ENCODE data around the gene SHQ1.
"Not testable (repeated sequence)": the region's sequence is repeated elsewhere in the genome, so short reads cannot be mapped to it uniquely, and the experiment has no call there.

The SHQ1 gene

GRCh38 chr3:72746430-72747411 lies 101.5 kb downstream of the SHQ1 start:
- no peak for DNase-seq

DNA sequence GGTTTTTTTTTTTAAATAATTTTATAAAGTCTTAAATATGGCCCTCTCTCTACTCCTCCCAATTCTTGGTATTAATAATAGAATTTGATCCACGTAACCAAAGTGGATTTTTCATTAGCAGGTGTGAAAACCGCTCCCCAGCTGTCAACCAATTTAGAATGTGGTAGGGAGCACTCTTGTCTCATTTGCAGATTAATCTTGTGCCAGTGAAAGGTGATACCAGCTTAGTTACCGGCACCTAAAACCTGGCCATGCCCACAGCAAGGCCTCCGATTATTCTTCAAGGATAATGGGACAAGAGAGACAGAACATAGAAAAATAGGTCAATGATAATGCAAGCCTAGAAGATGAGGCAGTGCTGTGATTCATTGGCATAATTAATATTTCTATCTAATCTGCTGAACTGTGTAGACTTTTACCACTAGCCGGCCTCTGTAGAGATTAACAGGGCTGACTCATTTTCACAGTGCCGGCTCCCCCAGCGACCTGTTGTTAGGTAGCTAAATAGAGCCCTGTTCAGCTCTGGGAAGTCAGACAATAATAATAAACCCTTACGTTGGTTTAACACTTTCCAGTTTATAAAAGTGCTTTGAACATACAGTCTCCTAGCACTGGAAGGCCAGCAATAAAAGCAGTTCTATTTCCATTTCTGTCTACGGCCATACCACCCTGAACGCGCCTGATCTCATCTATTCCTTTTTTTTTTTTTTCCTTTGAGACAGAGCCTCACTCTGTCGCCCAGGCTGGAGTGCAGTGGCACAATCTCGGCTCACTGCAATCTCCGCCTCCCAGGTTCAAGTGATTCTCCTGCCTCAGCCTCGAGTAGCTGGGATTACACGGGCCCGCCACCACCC lies 102.9 kb downstream of the SHQ1 start:
- DNase-seq, result no peak

GRCh38 chr3:72744330-72744729 lies 103.9 kb downstream of the SHQ1 start:
- DNase-seq, result no peak

GRCh38 chr3:72739531-72740466 lies 108.4 kb downstream of the SHQ1 start:
- no peak for DNase-seq

DNA sequence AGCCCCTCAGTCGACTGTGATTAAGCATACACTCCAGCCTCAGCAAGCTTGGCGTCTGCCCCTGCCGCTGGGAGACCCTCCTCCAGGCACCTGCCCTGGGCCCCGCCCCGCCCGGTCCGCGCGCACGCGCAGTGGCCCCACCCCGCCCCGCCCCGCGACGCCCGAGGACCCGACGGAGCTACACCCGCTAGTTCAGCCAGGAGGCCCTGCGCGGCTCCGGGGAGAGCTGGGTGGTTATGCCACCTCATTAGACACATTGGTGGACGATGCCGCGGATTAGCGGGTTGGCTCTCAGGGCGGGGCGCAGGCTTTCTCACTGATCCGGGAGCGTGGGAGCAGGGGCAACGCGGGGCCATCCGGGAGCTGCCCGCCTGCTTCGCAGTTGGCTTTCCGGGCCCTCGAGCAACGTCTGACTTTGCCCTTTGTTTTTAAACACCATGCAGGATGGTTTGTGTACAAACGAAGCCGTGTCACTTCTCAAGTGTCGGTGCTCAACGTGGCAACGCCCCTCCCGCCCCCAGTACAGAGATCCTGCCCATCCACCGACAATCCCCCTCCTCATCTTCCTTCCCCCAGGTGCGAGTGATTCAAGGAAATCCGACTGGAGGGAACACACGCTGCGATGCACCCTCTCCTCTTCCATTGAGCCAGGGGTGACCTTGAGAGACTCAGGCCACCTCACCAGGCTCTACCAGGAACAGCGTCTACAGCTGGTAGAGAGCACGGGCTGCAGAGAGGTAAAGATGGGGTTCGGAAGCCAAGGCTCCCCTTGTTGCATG lies 109.3 kb downstream of the SHQ1 start:
- DNase-seq, result peak; percentile 88

DNA sequence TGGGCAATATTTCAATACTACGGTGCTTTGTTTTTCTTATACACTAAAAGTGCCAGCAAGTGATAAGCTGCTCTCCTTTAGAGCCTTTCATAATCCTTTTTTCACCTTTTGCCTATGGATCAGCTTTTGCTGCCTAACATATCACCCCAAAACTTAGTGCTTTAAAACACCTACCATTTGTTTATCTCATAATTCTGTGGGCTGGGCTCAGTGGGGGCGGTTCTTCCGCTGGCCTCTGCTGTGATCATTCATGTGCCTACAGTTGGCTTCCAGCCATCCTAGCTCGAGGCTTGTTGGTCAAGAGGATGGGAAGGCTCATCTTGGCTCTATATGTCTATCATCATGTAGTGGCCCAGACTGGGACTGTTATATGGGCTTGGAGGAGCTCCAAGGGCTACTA lies 113.2 kb downstream of the SHQ1 start:
- not testable (repeated sequence) for DNase-seq

- no peak for DNase-seq
Measured at GRCh38 chr3:72733676-72734075, 114.6 kb downstream of the SHQ1 start.

DNA sequence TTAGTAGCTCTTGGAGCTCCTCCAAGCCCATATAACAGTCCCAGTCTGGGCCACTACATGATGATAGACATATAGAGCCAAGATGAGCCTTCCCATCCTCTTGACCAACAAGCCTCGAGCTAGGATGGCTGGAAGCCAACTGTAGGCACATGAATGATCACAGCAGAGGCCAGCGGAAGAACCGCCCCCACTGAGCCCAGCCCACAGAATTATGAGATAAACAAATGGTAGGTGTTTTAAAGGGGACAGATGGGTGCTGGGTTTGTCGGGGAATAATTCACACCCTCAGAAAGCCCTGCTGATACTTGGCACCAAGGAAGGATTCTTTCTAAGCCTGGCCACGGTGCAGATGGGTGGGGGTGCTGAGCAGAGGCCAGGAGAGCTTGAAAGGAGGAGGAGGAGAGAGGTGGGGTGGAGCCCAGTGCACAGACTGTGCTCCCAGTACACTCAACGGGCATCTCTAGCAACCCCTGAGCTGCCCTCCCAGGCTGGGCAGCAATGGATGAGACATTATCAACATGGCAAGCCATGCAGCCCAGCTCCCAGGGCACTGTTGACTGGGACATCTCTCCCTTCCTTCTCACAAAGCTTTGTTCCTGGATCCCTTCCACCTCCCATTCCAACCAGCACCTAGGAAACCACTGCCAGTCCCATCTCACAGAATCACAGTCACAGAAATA lies 115.4 kb downstream of the SHQ1 start:
- DNase-seq, result not testable (repeated sequence)

DNA sequence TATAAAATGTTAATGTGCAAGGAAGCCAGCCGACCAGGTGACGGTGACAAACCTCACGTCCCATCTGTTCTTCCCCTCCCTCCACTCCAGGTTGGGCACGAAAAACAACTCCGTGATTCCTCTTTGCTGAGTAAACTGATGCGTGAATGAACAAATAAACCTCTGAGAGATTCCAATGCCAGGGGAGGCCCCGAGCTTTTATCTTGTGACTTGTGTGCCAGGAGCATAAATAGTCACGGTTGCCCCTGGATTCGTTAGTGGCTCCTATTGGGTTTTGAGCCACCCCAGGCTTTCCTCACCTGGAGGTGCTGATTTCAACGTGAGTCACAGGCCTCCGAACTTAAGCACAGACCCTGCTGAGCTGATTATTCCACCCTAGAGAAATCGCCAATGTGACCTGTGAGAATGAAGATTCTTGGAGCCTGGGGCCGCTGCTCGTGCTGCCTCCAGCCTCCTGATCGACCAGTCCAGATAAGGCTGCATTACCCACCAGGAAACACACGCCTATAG lies 119.2 kb downstream of the SHQ1 start:
- DNase-seq, result no peak

DNA sequence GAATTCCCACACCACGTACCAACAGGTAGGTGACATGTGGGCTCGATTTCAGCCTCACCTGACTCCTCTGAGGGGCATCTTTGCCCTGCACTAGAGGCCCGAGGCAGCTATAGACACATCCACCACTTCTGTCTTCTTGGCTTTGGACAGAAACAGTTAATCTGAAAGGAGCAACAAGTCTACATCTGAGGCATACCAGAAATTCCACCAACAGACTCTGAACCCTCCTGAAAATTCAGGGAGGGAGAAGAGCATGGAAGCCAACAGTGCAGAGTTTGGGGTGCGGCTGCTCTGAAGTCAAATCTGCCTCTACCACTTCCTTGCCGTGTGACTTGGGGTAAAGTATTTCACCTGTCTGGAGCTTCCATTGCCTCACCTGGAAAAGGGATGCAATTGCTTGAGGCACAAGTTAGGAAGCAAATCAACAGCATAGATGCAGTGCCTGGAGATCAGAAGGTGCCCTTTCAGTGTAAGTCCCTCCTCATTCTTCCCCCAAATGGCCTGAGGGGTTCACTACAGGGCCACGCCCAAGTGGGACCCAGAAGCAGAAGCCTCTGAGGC lies 119.8 kb downstream of the SHQ1 start:
- DNase-seq, result no peak

GRCh38 chr3:72727726-72728125 lies 120.5 kb downstream of the SHQ1 start:
- DNase-seq, result no peak

- DNase-seq, result no peak
Measured at GRCh38 chr3:72727172-72727571, 121.1 kb downstream of the SHQ1 start.

DNA sequence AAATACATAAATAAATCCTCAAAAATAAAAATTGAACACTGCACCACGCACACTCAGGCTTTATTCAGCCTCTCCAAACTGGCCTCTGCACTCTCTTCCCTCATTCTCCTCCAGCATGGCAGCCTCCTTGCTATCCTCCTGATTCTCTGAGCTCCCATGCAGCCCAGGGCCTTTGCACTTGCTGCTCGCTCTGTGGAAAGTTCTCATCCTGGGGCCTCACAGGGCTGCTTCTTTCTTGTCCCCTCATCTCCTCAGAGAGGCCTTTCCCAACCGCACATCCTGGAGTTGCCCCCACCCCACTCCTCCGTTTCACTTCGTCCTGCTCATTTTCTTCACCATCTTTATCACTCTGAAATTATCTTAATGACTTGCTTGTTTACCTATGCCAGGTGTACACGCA lies 123.0 kb downstream of the SHQ1 start:
- no peak for DNase-seq

DNA sequence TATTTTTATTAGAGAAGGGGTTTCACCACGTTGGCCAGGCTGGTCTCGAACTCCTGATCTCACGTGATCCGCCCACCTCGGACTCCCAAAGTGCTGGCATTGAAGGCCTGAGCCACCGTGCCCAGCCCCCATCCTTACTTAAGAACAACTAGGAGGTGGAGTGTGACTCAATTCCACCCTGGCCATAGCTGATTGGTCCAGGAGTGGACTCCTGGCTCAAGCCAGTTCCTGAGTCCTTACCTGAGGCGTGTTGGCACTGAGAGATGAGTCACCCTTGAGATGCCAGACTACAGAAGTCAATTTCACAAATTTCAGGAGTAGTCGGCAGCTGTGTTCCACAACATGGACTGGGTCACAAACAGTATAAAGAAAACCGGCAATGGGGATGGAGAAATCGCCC lies 124.2 kb downstream of the SHQ1 start:
- no peak for DNase-seq

GRCh38 chr3:72722930-72723726 lies 125.1 kb downstream of the SHQ1 start:
- DNase-seq, result no peak

DNA sequence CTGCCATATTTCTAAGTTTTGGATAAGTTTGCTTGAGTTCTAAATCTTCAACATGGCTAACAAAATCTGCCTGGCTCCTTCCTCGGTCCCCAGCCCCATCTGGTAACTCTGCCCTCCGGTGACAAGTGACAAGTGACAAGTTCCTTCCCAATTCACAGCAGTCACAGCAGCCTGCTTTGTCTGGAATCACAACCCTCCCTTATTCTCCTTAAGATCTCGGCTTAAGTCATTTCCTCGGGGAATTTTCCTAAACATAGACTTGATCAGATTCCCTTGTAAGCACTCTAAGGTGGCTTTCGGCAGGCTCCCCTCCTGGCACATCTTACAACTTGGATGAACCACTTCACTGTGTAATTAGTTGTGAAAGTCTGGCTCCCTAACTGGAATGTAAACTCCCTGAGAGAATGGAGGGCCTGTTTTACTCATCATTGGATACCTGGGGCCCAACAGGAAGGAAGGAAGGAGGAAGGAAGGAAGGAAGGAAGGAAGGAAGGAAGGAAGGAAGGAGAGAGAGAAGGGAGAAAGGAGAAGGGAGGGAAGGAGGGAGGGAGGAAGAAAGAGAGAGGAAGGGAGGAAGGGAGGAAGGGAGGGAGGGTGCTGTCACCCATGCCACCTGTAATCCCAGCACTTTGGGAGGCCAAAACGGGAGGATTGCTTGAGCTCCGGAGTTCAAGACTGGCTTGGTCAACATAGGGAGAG lies 126.4 kb downstream of the SHQ1 start:
- no peak for DNase-seq

- no peak for DNase-seq
Measured at GRCh38 chr3:72720566-72720965, 127.7 kb downstream of the SHQ1 start.

- no peak for DNase-seq
Measured at GRCh38 chr3:72719137-72719536, 129.1 kb downstream of the SHQ1 start.

- DNase-seq, result not testable (repeated sequence)
Measured at GRCh38 chr3:72714135-72714534, 134.1 kb downstream of the SHQ1 start.

Measured in CD4-positive, alpha-beta T cell treated with Interleukin-17A for 4 hours (primary cell).